ENCODE data around the gene COL5A2.

COL5A2 gene

GRCh38 chr2:189151906-189152305 is 27.7 kb downstream of the COL5A2 start:
- Histone ChIP-seq H3K27me3 (ENCODE audit: control insufficient read depth in 1 of 2, insufficient read depth in 2 of 2, low read length in 2 of 2) (no peaks in the 10 kb centered on the region), H3K27ac (ENCODE audit: low read depth, low read length) (no peak overlapping the region), H3K4me1 (ENCODE audit: control insufficient read depth in 1 of 2, insufficient read depth in 2 of 2, low read length in 2 of 2) (no peaks in the 10 kb centered on the region), H3K36me3 (ENCODE audit: control insufficient read depth in 1 of 2, insufficient read depth in 2 of 2, low read length in 2 of 2) (no peaks in the 10 kb centered on the region), H3K9me3 (ENCODE audit: control insufficient read depth in 1 of 2, low read length in 2 of 2) (no peaks in the 10 kb centered on the region), H3K9ac (ENCODE audit: low read depth in 1 of 2, low read length in 2 of 2) (no peak overlapping the region), H3K4me3 (ENCODE audit: low read depth in 1 of 2, low read length in 2 of 2) (no peak overlapping the region)

- H3K36me3 ChIP-seq (ENCODE audit: control insufficient read depth in 1 of 2, insufficient read depth in 2 of 2, low read length in 2 of 2): no peaks in the 10 kb centered on the region
- no peak overlapping the region for H3K27ac ChIP-seq (ENCODE audit: low read depth, low read length)
- no peak overlapping the region for H3K9ac ChIP-seq (ENCODE audit: low read depth in 1 of 2, low read length in 2 of 2)
- no peaks in the 10 kb centered on the region for H3K4me1 ChIP-seq (ENCODE audit: control insufficient read depth in 1 of 2, insufficient read depth in 2 of 2, low read length in 2 of 2)
- no peaks in the 10 kb centered on the region for H3K9me3 ChIP-seq (ENCODE audit: control insufficient read depth in 1 of 2, low read length in 2 of 2)
- H3K4me3 ChIP-seq (ENCODE audit: low read depth in 1 of 2, low read length in 2 of 2): no peak overlapping the region
- H3K27me3 ChIP-seq (ENCODE audit: control insufficient read depth in 1 of 2, insufficient read depth in 2 of 2, low read length in 2 of 2): no peaks in the 10 kb centered on the region
These were observed 29.5 kb downstream of the COL5A2 start for GRCh38 chr2:189150033-189150432.

DNA sequence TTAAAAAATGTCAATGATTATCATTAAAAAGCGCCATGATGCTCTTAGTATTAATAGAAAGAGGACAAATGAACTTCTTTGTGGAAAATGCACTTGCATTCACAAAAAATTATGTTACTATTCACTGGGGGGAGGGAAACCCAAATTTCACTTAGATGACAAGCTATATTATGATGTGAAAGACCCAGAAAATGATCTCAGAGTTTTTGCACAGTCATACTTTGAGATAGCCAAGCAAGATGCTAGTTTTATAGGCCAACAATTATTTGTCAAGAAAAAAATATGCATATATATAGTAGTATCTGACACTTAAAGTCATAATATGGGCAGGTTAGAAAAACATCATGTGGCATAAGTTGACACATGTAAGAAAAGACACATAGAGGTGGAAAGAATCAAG is 31.6 kb downstream of the COL5A2 start:
- no peaks in the 10 kb centered on the region for H3K27me3 ChIP-seq (ENCODE audit: control insufficient read depth in 1 of 2, insufficient read depth in 2 of 2, low read length in 2 of 2)
- H3K4me3 ChIP-seq (ENCODE audit: low read depth in 1 of 2, low read length in 2 of 2): no peak overlapping the region
- H3K4me1 ChIP-seq (ENCODE audit: control insufficient read depth in 1 of 2, insufficient read depth in 2 of 2, low read length in 2 of 2): no peaks in the 10 kb centered on the region
- no peak overlapping the region for H3K27ac ChIP-seq (ENCODE audit: low read depth, low read length)
- no peaks in the 10 kb centered on the region for H3K36me3 ChIP-seq (ENCODE audit: control insufficient read depth in 1 of 2, insufficient read depth in 2 of 2, low read length in 2 of 2)
- no peak overlapping the region for H3K9ac ChIP-seq (ENCODE audit: low read depth in 1 of 2, low read length in 2 of 2)
- H3K9me3 ChIP-seq (ENCODE audit: control insufficient read depth in 1 of 2, low read length in 2 of 2): no peaks in the 10 kb centered on the region

DNA sequence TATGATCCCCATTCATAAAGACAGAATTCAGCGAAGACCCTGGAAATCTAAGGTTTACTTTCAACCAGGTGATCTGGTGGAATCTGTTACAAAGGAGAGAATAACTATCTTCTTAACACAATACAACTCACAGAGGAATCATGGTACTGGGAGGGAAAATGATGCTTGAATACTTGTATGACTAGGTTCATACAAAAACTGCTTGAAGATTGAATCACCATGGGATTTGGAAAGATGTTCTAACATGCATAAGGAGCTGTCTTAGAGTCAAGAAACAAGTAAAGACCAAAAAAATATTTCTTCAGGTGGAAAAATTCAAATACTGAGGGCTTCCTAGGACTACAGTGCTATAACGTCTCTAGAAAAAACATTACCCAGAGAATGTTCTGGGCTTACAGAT is 32.2 kb downstream of the COL5A2 start:
- H3K27ac ChIP-seq (ENCODE audit: low read depth, low read length): no peak overlapping the region
- no peaks in the 10 kb centered on the region for H3K4me1 ChIP-seq (ENCODE audit: control insufficient read depth in 1 of 2, insufficient read depth in 2 of 2, low read length in 2 of 2)
- H3K36me3 ChIP-seq (ENCODE audit: control insufficient read depth in 1 of 2, insufficient read depth in 2 of 2, low read length in 2 of 2): no peaks in the 10 kb centered on the region
- H3K4me3 ChIP-seq (ENCODE audit: low read depth in 1 of 2, low read length in 2 of 2): no peak overlapping the region
- no peak overlapping the region for H3K9ac ChIP-seq (ENCODE audit: low read depth in 1 of 2, low read length in 2 of 2)
- no peaks in the 10 kb centered on the region for H3K27me3 ChIP-seq (ENCODE audit: control insufficient read depth in 1 of 2, insufficient read depth in 2 of 2, low read length in 2 of 2)
- H3K9me3 ChIP-seq (ENCODE audit: control insufficient read depth in 1 of 2, low read length in 2 of 2): no peaks in the 10 kb centered on the region

DNA sequence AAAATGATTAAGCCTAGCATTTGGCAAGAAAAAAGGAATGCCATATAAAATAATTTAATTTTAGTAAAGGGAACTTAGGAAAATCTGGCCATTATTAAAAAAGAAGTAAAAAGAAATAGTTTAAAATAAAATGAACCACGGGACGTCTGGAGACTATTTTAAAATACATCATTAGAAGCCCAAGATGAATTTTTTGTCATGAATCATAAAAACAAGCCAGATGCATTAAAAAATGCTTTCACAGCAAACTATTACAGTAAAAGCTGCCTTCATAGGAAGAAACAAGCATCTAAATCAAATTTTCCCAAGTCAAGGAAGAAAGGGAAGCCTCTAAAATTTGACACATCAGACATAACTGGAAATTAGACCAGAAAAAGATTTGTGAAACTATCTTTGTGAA is 33.0 kb downstream of the COL5A2 start:
- Histone ChIP-seq H3K4me3 (ENCODE audit: low read depth in 1 of 2, low read length in 2 of 2) (no peak overlapping the region), H3K9me3 (ENCODE audit: control insufficient read depth in 1 of 2, low read length in 2 of 2) (no peaks in the 10 kb centered on the region), H3K27me3 (ENCODE audit: control insufficient read depth in 1 of 2, insufficient read depth in 2 of 2, low read length in 2 of 2) (no peaks in the 10 kb centered on the region), H3K4me1 (ENCODE audit: control insufficient read depth in 1 of 2, insufficient read depth in 2 of 2, low read length in 2 of 2) (no peaks in the 10 kb centered on the region), H3K9ac (ENCODE audit: low read depth in 1 of 2, low read length in 2 of 2) (no peak overlapping the region), H3K27ac (ENCODE audit: low read depth, low read length) (no peak overlapping the region), H3K36me3 (ENCODE audit: control insufficient read depth in 1 of 2, insufficient read depth in 2 of 2, low read length in 2 of 2) (no peaks in the 10 kb centered on the region)

GRCh38 chr2:189144700-189145211 is 34.8 kb downstream of the COL5A2 start:
- no peaks in the 10 kb centered on the region for H3K27me3 ChIP-seq (ENCODE audit: control insufficient read depth in 1 of 2, insufficient read depth in 2 of 2, low read length in 2 of 2)
- no peak overlapping the region for H3K27ac ChIP-seq (ENCODE audit: low read depth, low read length)
- H3K9ac ChIP-seq (ENCODE audit: low read depth in 1 of 2, low read length in 2 of 2): no peak overlapping the region
- no peaks in the 10 kb centered on the region for H3K4me1 ChIP-seq (ENCODE audit: control insufficient read depth in 1 of 2, insufficient read depth in 2 of 2, low read length in 2 of 2)
- no peaks in the 10 kb centered on the region for H3K36me3 ChIP-seq (ENCODE audit: control insufficient read depth in 1 of 2, insufficient read depth in 2 of 2, low read length in 2 of 2)
- no peak overlapping the region for H3K4me3 ChIP-seq (ENCODE audit: low read depth in 1 of 2, low read length in 2 of 2)
- no peaks in the 10 kb centered on the region for H3K9me3 ChIP-seq (ENCODE audit: control insufficient read depth in 1 of 2, low read length in 2 of 2)

GRCh38 chr2:189143925-189144324 is 35.6 kb downstream of the COL5A2 start:
- Histone ChIP-seq H3K27ac (ENCODE audit: low read depth, low read length) (no peak overlapping the region), H3K9me3 (ENCODE audit: control insufficient read depth in 1 of 2, low read length in 2 of 2) (no peaks in the 10 kb centered on the region), H3K4me1 (ENCODE audit: control insufficient read depth in 1 of 2, insufficient read depth in 2 of 2, low read length in 2 of 2) (no peaks in the 10 kb centered on the region), H3K9ac (ENCODE audit: low read depth in 1 of 2, low read length in 2 of 2) (no peak overlapping the region), H3K27me3 (ENCODE audit: control insufficient read depth in 1 of 2, insufficient read depth in 2 of 2, low read length in 2 of 2) (no peaks in the 10 kb centered on the region), H3K4me3 (ENCODE audit: low read depth in 1 of 2, low read length in 2 of 2) (no peak overlapping the region), H3K36me3 (ENCODE audit: control insufficient read depth in 1 of 2, insufficient read depth in 2 of 2, low read length in 2 of 2) (no peaks in the 10 kb centered on the region)

GRCh38 chr2:189142893-189143759 is 36.4 kb downstream of the COL5A2 start:
- Histone ChIP-seq H3K4me1 (ENCODE audit: control insufficient read depth in 1 of 2, insufficient read depth in 2 of 2, low read length in 2 of 2) (no peaks in the 10 kb centered on the region), H3K27ac (ENCODE audit: low read depth, low read length) (no peak overlapping the region), H3K4me3 (ENCODE audit: low read depth in 1 of 2, low read length in 2 of 2) (no peak overlapping the region), H3K36me3 (ENCODE audit: control insufficient read depth in 1 of 2, insufficient read depth in 2 of 2, low read length in 2 of 2) (no peaks in the 10 kb centered on the region), H3K9ac (ENCODE audit: low read depth in 1 of 2, low read length in 2 of 2) (no peak overlapping the region), H3K27me3 (ENCODE audit: control insufficient read depth in 1 of 2, insufficient read depth in 2 of 2, low read length in 2 of 2) (no peaks in the 10 kb centered on the region), H3K9me3 (ENCODE audit: control insufficient read depth in 1 of 2, low read length in 2 of 2) (no peaks in the 10 kb centered on the region)

- Histone ChIP-seq H3K9me3 (ENCODE audit: control insufficient read depth in 1 of 2, low read length in 2 of 2) (no peaks in the 10 kb centered on the region), H3K4me3 (ENCODE audit: low read depth in 1 of 2, low read length in 2 of 2) (no peak overlapping the region), H3K36me3 (ENCODE audit: control insufficient read depth in 1 of 2, insufficient read depth in 2 of 2, low read length in 2 of 2) (no peaks in the 10 kb centered on the region), H3K4me1 (ENCODE audit: control insufficient read depth in 1 of 2, insufficient read depth in 2 of 2, low read length in 2 of 2) (no peaks in the 10 kb centered on the region), H3K27ac (ENCODE audit: low read depth, low read length) (no peak overlapping the region), H3K27me3 (ENCODE audit: control insufficient read depth in 1 of 2, insufficient read depth in 2 of 2, low read length in 2 of 2) (no peaks in the 10 kb centered on the region), H3K9ac (ENCODE audit: low read depth in 1 of 2, low read length in 2 of 2) (no peak overlapping the region)
These were observed 40.8 kb downstream of the COL5A2 start for GRCh38 chr2:189138800-189139199.

DNA sequence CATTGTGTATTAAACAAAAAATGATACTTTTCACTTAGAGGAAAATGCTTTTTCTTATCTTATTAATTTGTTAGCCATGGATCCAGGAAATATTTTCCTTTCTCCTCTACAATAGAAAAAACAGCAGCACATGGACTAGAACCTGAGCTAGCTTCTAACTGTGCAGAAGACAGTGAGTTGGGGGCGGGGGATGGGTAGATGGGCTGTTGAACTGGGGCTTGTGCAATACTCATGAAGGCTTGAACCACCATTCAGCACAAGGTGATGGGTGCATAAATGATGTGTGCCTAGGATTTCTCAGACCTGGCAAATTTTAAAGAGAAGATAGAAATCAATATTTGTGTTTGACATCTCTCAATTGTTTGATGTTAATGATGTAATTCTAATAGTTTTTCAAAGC is 42.0 kb downstream of the COL5A2 start:
- Histone ChIP-seq H3K4me1 (ENCODE audit: control insufficient read depth in 1 of 2, insufficient read depth in 2 of 2, low read length in 2 of 2) (no peaks in the 10 kb centered on the region), H3K9ac (ENCODE audit: low read depth in 1 of 2, low read length in 2 of 2) (no peak overlapping the region), H3K9me3 (ENCODE audit: control insufficient read depth in 1 of 2, low read length in 2 of 2) (no peaks in the 10 kb centered on the region)

More for the DNA sequence above, 42.0 kb downstream of the COL5A2 start:
- Histone ChIP-seq H3K4me3 (ENCODE audit: low read depth in 1 of 2, low read length in 2 of 2) (no peak overlapping the region), H3K27me3 (ENCODE audit: control insufficient read depth in 1 of 2, insufficient read depth in 2 of 2, low read length in 2 of 2) (no peaks in the 10 kb centered on the region), H3K36me3 (ENCODE audit: control insufficient read depth in 1 of 2, insufficient read depth in 2 of 2, low read length in 2 of 2) (no peaks in the 10 kb centered on the region), H3K27ac (ENCODE audit: low read depth, low read length) (no peak overlapping the region)

Measured in duodenal mucosa (tissue), 2 donors.